HepG2 (cell line): ENCODE measurements around the gene ASH1L. TPM values are rescaled to one million over a fixed set of nuclear protein-coding genes. Genes with fewer than 3 reads are reported as not detected.
A peak's percentile ranks its signal among the peaks of the same experiment; 100 is the strongest.

Source experiments
- CSRNP2 ChIP-seq: sonication (generic); formaldehyde crosslinking; conservative IDR thresholded peaks from 2 replicates; pipeline ENCODE4 v1.8.0; 2022; ENCODE audit warnings: low read depth, missing genetic modification reagents
- GATAD2A ChIP-seq: IDR thresholded peaks from 2 replicates; pipeline ENCODE4 v1.6.1; 2016
- GZF1 ChIP-seq: sonication (generic); formaldehyde crosslinking; IDR thresholded peaks from 2 replicates; pipeline ENCODE4 v1.5.1; 2020; ENCODE audit warnings: mild to moderate bottlenecking, missing genetic modification reagents
- IKZF4 ChIP-seq: sonication (generic); formaldehyde crosslinking; IDR thresholded peaks from 2 replicates; pipeline ENCODE4 v1.5.1; 2020; ENCODE audit warnings: borderline replicate concordance, mild to moderate bottlenecking, low read depth, missing genetic modification reagents; ENCODE audit errors: not compliant biosample characterization
- KDM2A ChIP-seq: sonication (generic); formaldehyde crosslinking; IDR thresholded peaks from 2 replicates; pipeline ENCODE4 v1.4.0; 2020; ENCODE audit warnings: low read depth, missing genetic modification reagents, borderline replicate concordance
- MBNL3 ChIP-seq: fragments of 250-450 bp; sonication (Bioruptor Pico); conservative IDR thresholded peaks from 2 replicates; pipeline ENCODE4 v1.8.0; 2022; ENCODE audit warnings: mild to moderate bottlenecking, inconsistent platforms
- NFKB2 ChIP-seq: sonication (generic); formaldehyde crosslinking; IDR thresholded peaks from 2 replicates; pipeline ENCODE4 v1.4.0; 2020; ENCODE audit warnings: missing genetic modification reagents, borderline replicate concordance
- SNAI1 ChIP-seq: sonication (generic); formaldehyde crosslinking; IDR thresholded peaks from 2 replicates; pipeline ENCODE4 v1.5.0; 2020; ENCODE audit warnings: mild to moderate bottlenecking, missing genetic modification reagents, borderline replicate concordance
- ZBTB43 ChIP-seq: sonication (generic); formaldehyde crosslinking; conservative IDR thresholded peaks from 2 replicates; pipeline ENCODE4 v1.4.0; 2020; ENCODE audit warnings: missing genetic modification reagents
- ZFP82 ChIP-seq: sonication (generic); formaldehyde crosslinking; IDR thresholded peaks from 2 replicates; pipeline ENCODE4 v1.5.1; 2020; ENCODE audit warnings: mild to moderate bottlenecking, missing genetic modification reagents, borderline replicate concordance
- ZMYM3 ChIP-seq: sonication (generic); formaldehyde crosslinking; IDR thresholded peaks from 2 replicates; pipeline ENCODE4 v1.5.1; 2020; ENCODE audit warnings: mild to moderate bottlenecking, missing genetic modification reagents
- ZNF160 ChIP-seq: sonication (generic); formaldehyde crosslinking; IDR thresholded peaks from 2 replicates; pipeline ENCODE4 v1.8.0; 2022; ENCODE audit warnings: mild to moderate bottlenecking, inconsistent platforms, missing genetic modification reagents
- ZNF230 ChIP-seq: sonication (generic); formaldehyde crosslinking; IDR thresholded peaks from 2 replicates; pipeline ENCODE4 v1.4.0; 2020; ENCODE audit warnings: mild to moderate bottlenecking, missing genetic modification reagents
- ZNF333 ChIP-seq: sonication (generic); formaldehyde crosslinking; IDR thresholded peaks from 2 replicates; pipeline ENCODE4 v1.4.0; 2020; ENCODE audit warnings: mild to moderate bottlenecking, missing genetic modification reagents, borderline replicate concordance
- polyA plus RNA-seq, 8 experiments: library from polyadenylated mRNA; depleted of rRNA in 3 of 8; stranded (reverse) in 7 of 8; unstranded in 1 of 8; fragments of >200 nt; fragmentation: Illumina TruSeq in 4 of 8; extraction: Trizol in 4 of 8; gene quantifications; 2 replicates each; pipeline versions ENCODE4 v1.2.1 to v1.2.3, GENCODE V29; 2011 to 2016; ENCODE audit warnings: low read depth in 4 of 8, missing spikeins in 1 of 8, mixed read lengths in 1 of 8; ENCODE audit not compliant: insufficient read depth in 1 of 8
- total RNA-seq, 5 experiments: library from RNA; depleted of rRNA; stranded (reverse); fragments of >200 nt; fragmentation: Illumina TruSeq; extraction: Trizol; gene quantifications; 2 replicates each; pipeline ENCODE4 v1.2.3, GENCODE V29; 2016; ENCODE audit warnings: low read depth in 1 of 5
- TF ChIP-seq, protein P1 (sequence below): sonication (generic); formaldehyde crosslinking; IDR thresholded peaks from 2 replicates; pipeline ENCODE4 v1.8.0; 2022; ENCODE audit warnings: mild to moderate bottlenecking, missing genetic modification reagents
- TF ChIP-seq, protein P2 (sequence below): IDR thresholded peaks from 2 replicates; pipeline ENCODE4 v1.6.1; 2016; ENCODE audit warnings: low read depth, borderline replicate concordance
- TF ChIP-seq, protein P3 (sequence below): sonication (generic); formaldehyde crosslinking; IDR thresholded peaks from 2 replicates; pipeline ENCODE4 v1.4.0; 2020; ENCODE audit warnings: missing genetic modification reagents, mild to moderate bottlenecking, borderline replicate concordance

Gene ASH1L
- total and polyA plus RNA-seq, 2 of the 13 experiments (the other 11 are each of a cell fraction or from before 2014, with no cell fraction given) = 10.2 to 15.3 TPM

DNA sequence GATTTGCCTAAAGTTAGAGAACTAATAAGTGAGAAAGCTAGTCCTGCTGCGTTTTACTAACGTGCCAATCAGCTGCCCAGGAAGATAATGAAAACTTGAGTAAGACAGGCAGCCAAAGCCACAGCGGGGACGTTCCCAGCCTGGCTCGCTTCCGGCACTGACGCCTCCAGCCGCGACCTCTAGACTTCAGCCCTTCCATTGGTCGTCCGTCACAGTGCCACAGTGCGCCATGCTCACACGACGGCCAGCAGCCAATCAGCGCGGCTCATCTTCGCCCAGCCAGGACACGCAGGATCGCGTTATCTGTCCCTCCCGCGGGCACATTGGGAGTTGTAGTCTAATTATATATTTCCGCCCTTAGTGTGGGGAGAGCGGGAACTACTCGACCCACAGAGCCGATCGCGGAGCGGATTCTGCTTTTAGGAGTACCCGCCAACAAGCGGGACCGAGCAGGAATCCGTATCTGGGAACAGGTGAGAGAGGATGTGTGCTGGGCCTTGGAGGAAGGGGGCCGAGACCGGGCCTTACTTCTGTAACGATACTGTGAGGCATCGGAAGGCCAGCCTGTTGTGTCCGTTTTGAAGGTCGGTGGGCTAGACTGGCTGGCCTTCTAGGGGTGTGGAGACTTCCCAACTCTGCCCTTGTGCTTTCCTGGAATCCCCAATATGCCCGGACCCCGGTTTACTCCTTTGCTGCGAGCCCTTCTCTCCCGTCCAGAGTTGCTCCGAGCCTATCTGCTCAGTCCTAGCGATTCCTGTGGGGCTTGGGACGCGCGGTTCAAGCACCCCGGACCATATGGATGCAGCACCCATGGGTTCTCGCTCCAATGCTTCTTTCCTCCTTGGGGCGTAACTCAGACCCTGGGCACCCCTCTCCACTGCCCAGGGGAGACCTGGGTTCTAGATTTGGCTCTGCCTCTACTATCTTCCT is 253.8 kb downstream of the ASH1L start, which contains the start of gene FDPS (continued):
- peak; percentile 43; the same call in 1 of the 2 replicates for TF ChIP-seq ZNF160 (CRISPR knock-in tag)
- no peak for TF ChIP-seq ZMYM3 (CRISPR knock-in tag)
- no peak for TF ChIP-seq ZFP82 (CRISPR knock-in tag)
- TF ChIP-seq IKZF4 = no peak
- TF ChIP-seq, protein P1, sequence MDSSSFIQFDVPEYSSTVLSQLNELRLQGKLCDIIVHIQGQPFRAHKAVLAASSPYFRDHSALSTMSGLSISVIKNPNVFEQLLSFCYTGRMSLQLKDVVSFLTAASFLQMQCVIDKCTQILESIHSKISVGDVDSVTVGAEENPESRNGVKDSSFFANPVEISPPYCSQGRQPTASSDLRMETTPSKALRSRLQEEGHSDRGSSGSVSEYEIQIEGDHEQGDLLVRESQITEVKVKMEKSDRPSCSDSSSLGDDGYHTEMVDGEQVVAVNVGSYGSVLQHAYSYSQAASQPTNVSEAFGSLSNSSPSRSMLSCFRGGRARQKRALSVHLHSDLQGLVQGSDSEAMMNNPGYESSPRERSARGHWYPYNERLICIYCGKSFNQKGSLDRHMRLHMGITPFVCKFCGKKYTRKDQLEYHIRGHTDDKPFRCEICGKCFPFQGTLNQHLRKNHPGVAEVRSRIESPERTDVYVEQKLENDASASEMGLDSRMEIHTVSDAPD (CRISPR knock-in tag) = no peak
- TF ChIP-seq SNAI1 (CRISPR knock-in tag) = no peak
- TF ChIP-seq GZF1 (CRISPR knock-in tag) = no peak
- peak; percentile 58; the same call in 1 of the 2 replicates for TF ChIP-seq GATAD2A (CRISPR knock-in tag)
- TF ChIP-seq KDM2A (CRISPR knock-in tag) = peak; percentile 91
- no peak for TF ChIP-seq CSRNP2
- TF ChIP-seq ZNF333 (CRISPR knock-in tag) = no peak
- TF ChIP-seq ZBTB43 (CRISPR knock-in tag) = no peak
- peak; percentile 61; the same call in 1 of the 2 replicates for TF ChIP-seq ZNF230 (CRISPR knock-in tag)
- no peak for TF ChIP-seq MBNL3
- TF ChIP-seq NFKB2 = peak; percentile 74; the same call in 1 of the 2 replicates
- TF ChIP-seq, protein P2, sequence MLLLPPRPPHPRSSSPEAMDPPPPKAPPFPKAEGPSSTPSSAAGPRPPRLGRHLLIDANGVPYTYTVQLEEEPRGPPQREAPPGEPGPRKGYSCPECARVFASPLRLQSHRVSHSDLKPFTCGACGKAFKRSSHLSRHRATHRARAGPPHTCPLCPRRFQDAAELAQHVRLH (CRISPR knock-in tag) = no peak; the same call in 1 of the 2 replicates
- TF ChIP-seq, protein P3, sequence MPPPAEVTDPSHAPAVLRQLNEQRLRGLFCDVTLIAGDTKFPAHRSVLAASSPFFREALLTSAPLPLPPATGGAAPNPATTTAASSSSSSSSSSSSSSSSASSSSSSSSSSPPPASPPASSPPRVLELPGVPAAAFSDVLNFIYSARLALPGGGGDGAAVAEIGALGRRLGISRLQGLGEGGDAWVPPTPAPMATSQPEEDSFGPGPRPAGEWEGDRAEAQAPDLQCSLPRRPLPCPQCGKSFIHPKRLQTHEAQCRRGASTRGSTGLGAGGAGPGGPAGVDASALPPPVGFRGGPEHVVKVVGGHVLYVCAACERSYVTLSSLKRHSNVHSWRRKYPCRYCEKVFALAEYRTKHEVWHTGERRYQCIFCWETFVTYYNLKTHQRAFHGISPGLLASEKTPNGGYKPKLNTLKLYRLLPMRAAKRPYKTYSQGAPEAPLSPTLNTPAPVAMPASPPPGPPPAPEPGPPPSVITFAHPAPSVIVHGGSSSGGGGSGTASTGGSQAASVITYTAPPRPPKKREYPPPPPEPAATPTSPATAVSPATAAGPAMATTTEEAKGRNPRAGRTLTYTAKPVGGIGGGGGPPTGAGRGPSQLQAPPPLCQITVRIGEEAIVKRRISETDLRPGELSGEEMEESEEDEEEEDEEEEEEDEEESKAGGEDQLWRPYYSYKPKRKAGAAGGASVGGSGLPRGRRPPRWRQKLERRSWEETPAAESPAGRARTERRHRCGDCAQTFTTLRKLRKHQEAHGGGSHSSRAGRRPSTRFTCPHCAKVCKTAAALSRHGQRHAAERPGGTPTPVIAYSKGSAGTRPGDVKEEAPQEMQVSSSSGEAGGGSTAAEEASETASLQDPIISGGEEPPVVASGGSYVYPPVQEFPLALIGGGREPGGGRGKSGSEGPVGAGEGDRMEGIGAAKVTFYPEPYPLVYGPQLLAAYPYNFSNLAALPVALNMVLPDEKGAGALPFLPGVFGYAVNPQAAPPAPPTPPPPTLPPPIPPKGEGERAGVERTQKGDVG (CRISPR knock-in tag) = no peak
